ENCODE data around the gene EPB41L5. TPM values are rescaled to one million over a fixed set of nuclear protein-coding genes. Genes with fewer than 3 reads are reported as not detected.
"Not testable (repeated sequence)": the region's sequence is repeated elsewhere in the genome, so short reads cannot be mapped to it uniquely, and the experiment has no call there.

The EPB41L5 gene
- total and polyA plus RNA-seq, 5 donors from 2014 or later, result 2.8 to 5.4 (median 3.6) TPM

GRCh38 chr2:120179396-120179795 lies 166.5 kb downstream of the EPB41L5 start:
- peaks cover 8% of the 10 kb centered on the region for H3K36me3 Mint-ChIP-seq
- H3K4me3 ChIP-seq (ENCODE audit: low read depth, low read length), result peak overlapping the region; percentile 21
- no peak overlapping the region for H3K27ac ChIP-seq (ENCODE audit: insufficient read depth, low read length, poor library complexity, severe bottlenecking)
- H3K4me1 ChIP-seq (ENCODE audit: control insufficient read depth, insufficient read depth, low read length, poor library complexity, severe bottlenecking), result peaks cover 64% of the 10 kb centered on the region
- peaks cover 0 to 1% (median 0%) of the 10 kb centered on the region in 7 donors for H3K9me3 Mint-ChIP-seq
- no peaks in the 10 kb centered on the region for H3K36me3 ChIP-seq (ENCODE audit: control insufficient read depth, insufficient read depth, low read length)
- no peak for DNase-seq
- H3K4me1 Mint-ChIP-seq, result peaks cover 6 to 81% (median 53%) of the 10 kb centered on the region in 4 donors
- H3K27me3 Mint-ChIP-seq, result peaks cover 7% of the 10 kb centered on the region
- H3K9me3 ChIP-seq (ENCODE audit: control insufficient read depth in 2 of 2, low read length in 2 of 2), result no peaks in the 10 kb centered on the region
- no peak for ATAC-seq (ENCODE audit: low read depth in 2 of 2)
- no peaks in the 10 kb centered on the region for H3K27me3 ChIP-seq (ENCODE audit: control insufficient read depth, insufficient read depth, low read length)
- H3K4me3 Mint-ChIP-seq, result peak overlapping the region in 3 of 4 donors; percentile 17 to 53 (median 42)
- H3K27ac Mint-ChIP-seq, result peak overlapping the region in 2 of 3 donors; percentile 74 to 76

- peaks cover 0 to 1% (median 0%) of the 10 kb centered on the region in 7 donors for H3K9me3 Mint-ChIP-seq
- Histone ChIP-seq H3K9me3 (ENCODE audit: control insufficient read depth in 2 of 2, low read length in 2 of 2) (no peaks in the 10 kb centered on the region), H3K36me3 (ENCODE audit: control insufficient read depth, insufficient read depth, low read length) (no peaks in the 10 kb centered on the region), H3K4me1 (ENCODE audit: control insufficient read depth, insufficient read depth, low read length, poor library complexity, severe bottlenecking) (peaks cover 60% of the 10 kb centered on the region), H3K27me3 (ENCODE audit: control insufficient read depth, insufficient read depth, low read length) (no peaks in the 10 kb centered on the region), H3K27ac (ENCODE audit: insufficient read depth, low read length, poor library complexity, severe bottlenecking) (no peak overlapping the region), H3K4me3 (ENCODE audit: low read depth, low read length) (no peak overlapping the region)
- H3K27me3 Mint-ChIP-seq, result peaks cover 5% of the 10 kb centered on the region
- no peak for ATAC-seq (ENCODE audit: low read depth in 2 of 2)
- peaks cover 3 to 77% (median 50%) of the 10 kb centered on the region in 4 donors for H3K4me1 Mint-ChIP-seq
- DNase-seq, result no peak
- H3K27ac Mint-ChIP-seq, result peak overlapping the region in 2 of 3 donors; percentile 74 to 76
- peaks cover 12% of the 10 kb centered on the region for H3K36me3 Mint-ChIP-seq
- H3K4me3 Mint-ChIP-seq, result no peak overlapping the region
Observed at GRCh38 chr2:120180066-120180465, 167.2 kb downstream of the EPB41L5 start.

DNA sequence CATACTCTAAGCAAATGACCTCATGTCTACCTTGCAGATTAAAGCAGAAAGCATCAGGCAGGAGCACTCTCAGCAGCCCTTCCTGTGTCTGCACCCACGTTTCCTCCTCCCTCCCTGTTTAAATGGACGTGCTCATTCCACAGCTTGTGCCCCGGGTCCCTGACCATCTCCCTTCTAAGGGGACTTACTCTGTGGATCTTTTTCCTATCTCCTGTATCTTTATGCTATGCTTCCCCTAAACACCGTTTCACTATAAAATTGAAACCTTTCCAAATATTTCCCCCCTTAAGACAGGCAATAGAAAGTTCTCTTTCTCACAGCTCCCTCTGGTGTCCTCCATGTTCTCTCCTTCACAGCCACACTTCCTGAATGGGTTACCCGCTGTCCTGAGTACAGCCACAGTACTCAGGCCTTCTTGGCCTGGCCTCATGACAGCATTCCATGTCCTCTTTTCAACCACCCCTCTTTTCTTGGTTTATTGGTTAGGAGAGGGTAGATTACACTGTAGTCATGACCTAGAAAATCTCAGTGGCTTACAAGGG lies 169.2 kb downstream of the EPB41L5 start:
- peak in 1 of 3 donors; percentile 28 for DNase-seq
- peak overlapping the region; percentile 29 to 85 (median 66) for H3K4me3 Mint-ChIP-seq
- Histone ChIP-seq H3K4me1 (ENCODE audit: control insufficient read depth, insufficient read depth, low read length, poor library complexity, severe bottlenecking) (peaks cover 42% of the 10 kb centered on the region), H3K36me3 (ENCODE audit: control insufficient read depth, insufficient read depth, low read length) (no peaks in the 10 kb centered on the region), H3K27ac (ENCODE audit: insufficient read depth, low read length, poor library complexity, severe bottlenecking) (no peak overlapping the region), H3K9me3 (ENCODE audit: control insufficient read depth in 2 of 2, low read length in 2 of 2) (no peaks in the 10 kb centered on the region), H3K4me3 (ENCODE audit: low read depth, low read length) (peak overlapping the region; percentile 55), H3K27me3 (ENCODE audit: control insufficient read depth, insufficient read depth, low read length) (no peaks in the 10 kb centered on the region)
- peaks cover 0 to 58% (median 40%) of the 10 kb centered on the region in 4 donors for H3K4me1 Mint-ChIP-seq
- ATAC-seq (ENCODE audit: low read depth in 2 of 2), result no peak
- H3K9me3 Mint-ChIP-seq, result peaks cover 0 to 2% (median 0%) of the 10 kb centered on the region in 7 donors
- peaks cover 8% of the 10 kb centered on the region for H3K27me3 Mint-ChIP-seq
- H3K27ac Mint-ChIP-seq, result peak overlapping the region; percentile 78 to 94 (median 91)
- peaks cover 16% of the 10 kb centered on the region for H3K36me3 Mint-ChIP-seq

DNA sequence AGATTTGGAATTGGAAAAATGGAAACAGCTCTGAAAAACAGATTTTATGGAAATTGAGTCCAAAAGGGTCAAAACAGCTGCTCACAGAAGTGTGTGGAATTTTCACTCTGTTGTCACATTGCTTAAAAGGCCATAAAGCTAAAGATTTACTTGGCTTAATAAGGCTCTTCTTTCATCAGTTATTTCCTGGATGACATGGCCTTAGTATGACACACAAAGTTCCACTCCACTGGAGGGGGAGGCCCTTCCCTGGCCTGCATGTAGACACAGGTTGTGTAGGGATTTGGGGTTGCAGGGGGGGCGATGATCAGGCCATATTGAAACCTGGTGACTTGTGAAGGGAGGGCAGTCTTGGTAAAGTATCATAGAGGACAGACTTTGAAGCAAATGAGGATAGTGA lies 176.3 kb downstream of the EPB41L5 start:
- no peaks in the 10 kb centered on the region for H3K4me1 Mint-ChIP-seq
- DNase-seq (no peak), ATAC-seq (ENCODE audit: low read depth in 2 of 2) (no peak)
- no peaks in the 10 kb centered on the region for H3K27me3 ChIP-seq (ENCODE audit: control insufficient read depth, insufficient read depth, low read length)
- peaks cover 2 to 24% (median 13%) of the 10 kb centered on the region in 7 donors for H3K9me3 Mint-ChIP-seq
- H3K4me3 ChIP-seq (ENCODE audit: low read depth, low read length), result no peak overlapping the region
- no peaks in the 10 kb centered on the region for H3K4me1 ChIP-seq (ENCODE audit: control insufficient read depth, insufficient read depth, low read length, poor library complexity, severe bottlenecking)
- no peak overlapping the region for H3K4me3 Mint-ChIP-seq
- no peak overlapping the region for H3K27ac ChIP-seq (ENCODE audit: insufficient read depth, low read length, poor library complexity, severe bottlenecking)
- no peak overlapping the region for H3K27ac Mint-ChIP-seq
- peaks cover 22% of the 10 kb centered on the region for H3K27me3 Mint-ChIP-seq
- peaks cover 9% of the 10 kb centered on the region for H3K36me3 Mint-ChIP-seq
- H3K9me3 ChIP-seq (ENCODE audit: control insufficient read depth in 2 of 2, low read length in 2 of 2), result peaks cover 13 to 18% of the 10 kb centered on the region in 2 experiments
- H3K36me3 ChIP-seq (ENCODE audit: control insufficient read depth, insufficient read depth, low read length), result no peaks in the 10 kb centered on the region

DNA sequence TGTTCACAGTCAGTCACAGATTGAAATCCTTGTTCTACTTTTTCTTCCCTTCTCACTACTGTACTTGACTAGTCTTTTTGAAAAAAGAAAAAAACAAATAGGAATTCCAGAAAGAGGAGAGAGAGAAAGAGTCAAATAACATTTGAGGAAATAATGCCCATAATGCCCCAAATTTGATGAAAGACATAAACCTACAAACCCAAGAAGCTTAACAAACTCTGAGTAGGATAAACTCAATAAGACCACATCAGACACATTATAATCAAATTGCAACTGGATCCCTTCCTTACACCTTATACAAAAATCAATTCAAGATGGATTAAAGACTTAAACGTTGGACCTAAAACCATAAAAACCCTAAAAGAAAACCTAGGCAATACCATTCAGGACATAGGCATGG lies 179.4 kb downstream of the EPB41L5 start:
- no peak overlapping the region for H3K4me3 Mint-ChIP-seq
- peaks cover 3 to 32% (median 15%) of the 10 kb centered on the region in 7 donors for H3K9me3 Mint-ChIP-seq
- H3K27me3 ChIP-seq (ENCODE audit: control insufficient read depth, insufficient read depth, low read length), result no peaks in the 10 kb centered on the region
- peaks cover 13% of the 10 kb centered on the region for H3K27me3 Mint-ChIP-seq
- peaks cover 18 to 19% of the 10 kb centered on the region in 2 experiments for H3K9me3 ChIP-seq (ENCODE audit: control insufficient read depth in 2 of 2, low read length in 2 of 2)
- H3K36me3 Mint-ChIP-seq, result no peaks in the 10 kb centered on the region
- no peak overlapping the region for H3K27ac ChIP-seq (ENCODE audit: insufficient read depth, low read length, poor library complexity, severe bottlenecking)
- H3K4me3 ChIP-seq (ENCODE audit: low read depth, low read length), result no peak overlapping the region
- no peaks in the 10 kb centered on the region for H3K4me1 ChIP-seq (ENCODE audit: control insufficient read depth, insufficient read depth, low read length, poor library complexity, severe bottlenecking)
- no peaks in the 10 kb centered on the region for H3K36me3 ChIP-seq (ENCODE audit: control insufficient read depth, insufficient read depth, low read length)
- ATAC-seq (ENCODE audit: low read depth in 2 of 2) (no peak), DNase-seq (no peak)
- no peaks in the 10 kb centered on the region for H3K4me1 Mint-ChIP-seq
- no peak overlapping the region for H3K27ac Mint-ChIP-seq

- Histone ChIP-seq H3K27me3 (ENCODE audit: control insufficient read depth, insufficient read depth, low read length) (no peaks in the 10 kb centered on the region), H3K36me3 (ENCODE audit: control insufficient read depth, insufficient read depth, low read length) (no peaks in the 10 kb centered on the region), H3K4me1 (ENCODE audit: control insufficient read depth, insufficient read depth, low read length, poor library complexity, severe bottlenecking) (no peaks in the 10 kb centered on the region), H3K9me3 (ENCODE audit: control insufficient read depth in 2 of 2, low read length in 2 of 2) (peaks cover 21 to 23% of the 10 kb centered on the region in 2 experiments), H3K4me3 (ENCODE audit: low read depth, low read length) (no peak overlapping the region), H3K27ac (ENCODE audit: insufficient read depth, low read length, poor library complexity, severe bottlenecking) (no peak overlapping the region)
- Mint-ChIP-seq H3K4me3 (no peak overlapping the region), H3K9me3 (peaks cover 7 to 37% (median 11%) of the 10 kb centered on the region in 7 donors), H3K27me3 (peaks cover 13% of the 10 kb centered on the region), H3K4me1 (peaks cover 0 to 4% (median 0%) of the 10 kb centered on the region in 4 donors), H3K36me3 (no peaks in the 10 kb centered on the region), H3K27ac (no peak overlapping the region)
- ATAC-seq (ENCODE audit: low read depth in 2 of 2) (no peak), DNase-seq (no peak)
Observed at GRCh38 chr2:120195553-120195952, 182.7 kb downstream of the EPB41L5 start.

DNA sequence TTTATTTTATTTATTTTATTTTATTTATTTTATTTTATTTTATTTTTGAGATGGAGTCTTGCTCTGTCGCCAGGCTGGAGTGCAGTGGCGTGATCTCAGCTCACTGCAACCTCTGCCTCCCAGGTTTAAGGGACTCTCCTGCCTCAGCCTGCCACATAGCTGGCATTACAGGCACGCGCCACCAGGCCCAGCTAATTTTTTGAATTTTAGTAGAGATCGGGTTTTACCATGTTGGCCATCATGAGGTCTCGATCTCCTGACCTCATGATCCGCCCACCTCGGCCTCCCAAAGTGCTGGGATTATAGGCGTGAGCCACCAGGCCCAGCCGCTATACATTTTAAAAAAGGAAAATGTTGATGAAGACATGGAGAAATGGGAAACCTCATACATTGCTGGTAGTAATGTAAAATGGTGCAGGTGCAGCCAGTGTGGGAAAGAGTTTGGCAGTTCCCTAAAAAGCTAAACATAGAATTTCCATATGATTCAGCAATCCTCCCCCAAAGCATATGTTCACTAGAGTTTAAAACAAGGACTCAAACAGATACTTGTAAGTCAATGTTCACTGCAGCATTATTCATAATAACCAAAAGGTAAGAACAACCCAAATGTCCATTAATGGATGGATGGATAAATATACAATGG lies 187.1 kb downstream of the EPB41L5 start:
- not testable (repeated sequence) for DNase-seq, H3K36me3 Mint-ChIP-seq

More for the DNA sequence above, 187.1 kb downstream of the EPB41L5 start:
- not testable (repeated sequence) for H3K4me1 ChIP-seq (ENCODE audit: control insufficient read depth, insufficient read depth, low read length, poor library complexity, severe bottlenecking); ATAC-seq (ENCODE audit: low read depth in 2 of 2); H3K27me3 Mint-ChIP-seq; H3K27me3 ChIP-seq (ENCODE audit: control insufficient read depth, insufficient read depth, low read length); H3K4me3 Mint-ChIP-seq; H3K4me3 ChIP-seq (ENCODE audit: low read depth, low read length); H3K27ac ChIP-seq (ENCODE audit: insufficient read depth, low read length, poor library complexity, severe bottlenecking); H3K27ac Mint-ChIP-seq; H3K9me3 ChIP-seq (ENCODE audit: control insufficient read depth in 2 of 2, low read length in 2 of 2); H3K36me3 ChIP-seq (ENCODE audit: control insufficient read depth, insufficient read depth, low read length); H3K4me1 Mint-ChIP-seq
- peaks cover 2 to 17% (median 6%) of the 10 kb centered on the region in 7 donors for H3K9me3 Mint-ChIP-seq
